ENCODE results near the gene OSBPL7.

- no peak for TF ChIP-seq POLR2AphosphoS5 (IDR thresholded peaks at IDR 0.05; ENCODE audit: low read depth, low read length)
- no peak for TF ChIP-seq POLR2A (IDR thresholded peaks at IDR 0.05; ENCODE audit: low read depth, low read length)
- no peak for TF ChIP-seq TAF1 (IDR thresholded peaks at IDR 0.05; ENCODE audit: borderline replicate concordance, low read depth, low read length)
Measured at GRCh38 chr17:47803201-47803600, 18.4 kb downstream of the OSBPL7 start.
